ENCODE results near the gene RTN3.

Gene RTN3

DNA sequence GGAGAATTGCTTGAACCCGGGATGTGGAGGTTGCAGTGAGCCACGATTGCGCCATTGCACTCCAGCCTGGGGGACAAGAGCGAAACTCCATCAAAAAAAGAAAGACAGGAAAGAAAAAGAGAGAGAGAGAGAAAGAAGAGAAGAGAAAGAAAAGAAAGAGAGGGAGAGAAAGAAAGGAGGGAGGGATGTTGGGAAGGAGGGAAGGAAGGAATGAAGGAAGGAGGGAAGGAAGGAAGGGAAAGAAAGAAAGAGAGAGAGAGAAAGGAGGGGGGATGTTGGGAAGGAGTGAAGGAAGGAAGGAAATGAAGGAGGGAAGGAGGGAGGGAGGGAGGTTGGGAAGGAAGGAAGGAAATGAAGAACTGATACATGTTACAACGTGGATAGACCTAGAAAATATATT, 119.6 kb downstream of the RTN3 start:
- H3K36me3 ChIP-seq (ENCODE audit: low read depth): no peaks in the 10 kb centered on the region
- ATAC-seq (ENCODE audit: low read depth) (no peak), DNase-seq (ENCODE audit: low spot score) (no peak)
- H3K9me3 ChIP-seq (ENCODE audit: severe bottlenecking): no peaks in the 10 kb centered on the region
- no peaks in the 10 kb centered on the region for H3K27me3 ChIP-seq (ENCODE audit: insufficient read depth, poor library complexity, severe bottlenecking)
- H3K4me3 ChIP-seq (ENCODE audit: severe bottlenecking): no peak overlapping the region
- H3K4me1 ChIP-seq (ENCODE audit: insufficient read depth, poor library complexity, severe bottlenecking): peaks cover 16% of the 10 kb centered on the region
- TF ChIP-seq, protein P1, sequence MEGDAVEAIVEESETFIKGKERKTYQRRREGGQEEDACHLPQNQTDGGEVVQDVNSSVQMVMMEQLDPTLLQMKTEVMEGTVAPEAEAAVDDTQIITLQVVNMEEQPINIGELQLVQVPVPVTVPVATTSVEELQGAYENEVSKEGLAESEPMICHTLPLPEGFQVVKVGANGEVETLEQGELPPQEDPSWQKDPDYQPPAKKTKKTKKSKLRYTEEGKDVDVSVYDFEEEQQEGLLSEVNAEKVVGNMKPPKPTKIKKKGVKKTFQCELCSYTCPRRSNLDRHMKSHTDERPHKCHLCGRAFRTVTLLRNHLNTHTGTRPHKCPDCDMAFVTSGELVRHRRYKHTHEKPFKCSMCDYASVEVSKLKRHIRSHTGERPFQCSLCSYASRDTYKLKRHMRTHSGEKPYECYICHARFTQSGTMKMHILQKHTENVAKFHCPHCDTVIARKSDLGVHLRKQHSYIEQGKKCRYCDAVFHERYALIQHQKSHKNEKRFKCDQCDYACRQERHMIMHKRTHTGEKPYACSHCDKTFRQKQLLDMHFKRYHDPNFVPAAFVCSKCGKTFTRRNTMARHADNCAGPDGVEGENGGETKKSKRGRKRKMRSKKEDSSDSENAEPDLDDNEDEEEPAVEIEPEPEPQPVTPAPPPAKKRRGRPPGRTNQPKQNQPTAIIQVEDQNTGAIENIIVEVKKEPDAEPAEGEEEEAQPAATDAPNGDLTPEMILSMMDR (IDR thresholded peaks at IDR 0.05; ENCODE audit: poor library complexity, severe bottlenecking): no peak
- H3K27ac ChIP-seq (ENCODE audit: poor library complexity, severe bottlenecking): no peak overlapping the region

DNA sequence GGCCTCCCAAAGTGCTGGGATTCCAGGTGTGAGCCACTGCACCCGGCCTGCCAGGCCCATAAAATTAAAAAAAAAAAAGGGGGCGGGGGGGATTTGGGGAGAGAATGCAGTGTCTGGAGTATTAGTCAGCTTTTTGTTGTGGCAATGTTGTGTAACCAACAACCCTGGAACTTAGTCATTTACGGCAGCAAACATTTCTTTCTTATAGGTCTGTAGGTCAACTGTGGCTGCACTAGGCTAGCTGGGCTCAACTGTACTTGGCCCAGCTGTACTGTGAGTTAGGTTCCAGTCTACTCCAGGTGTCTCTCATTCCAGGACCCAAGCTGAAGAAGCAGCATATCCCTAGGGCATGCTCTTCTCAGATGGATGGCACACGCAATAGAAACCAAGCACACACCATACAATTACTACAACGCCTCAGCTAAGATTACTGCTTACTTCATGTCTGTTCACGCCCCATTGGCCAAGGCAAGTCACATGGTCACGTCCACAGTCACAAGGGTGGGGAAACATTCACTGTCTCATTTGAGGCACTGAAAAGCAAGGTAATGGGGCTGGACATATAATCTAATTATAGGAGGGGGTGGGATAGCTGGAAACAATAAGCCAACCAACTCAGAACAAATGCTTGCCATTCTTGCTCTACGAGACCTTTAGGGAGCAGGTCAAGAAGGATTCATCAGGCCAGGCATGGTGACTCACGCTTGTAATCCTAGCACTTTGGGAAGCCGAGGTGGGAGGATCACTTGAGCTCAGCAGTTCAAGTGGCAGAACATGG, 121.5 kb downstream of the RTN3 start:
- H3K27me3 ChIP-seq (ENCODE audit: insufficient read depth, poor library complexity, severe bottlenecking): no peaks in the 10 kb centered on the region
- no peaks in the 10 kb centered on the region for H3K9me3 ChIP-seq (ENCODE audit: severe bottlenecking)
- TF ChIP-seq, protein P1 (IDR thresholded peaks at IDR 0.05; ENCODE audit: poor library complexity, severe bottlenecking): no peak
- H3K4me3 ChIP-seq (ENCODE audit: severe bottlenecking): no peak overlapping the region
- DNase-seq (ENCODE audit: low spot score): peak; percentile 73
- no peaks in the 10 kb centered on the region for H3K36me3 ChIP-seq (ENCODE audit: low read depth)
- H3K27ac ChIP-seq (ENCODE audit: poor library complexity, severe bottlenecking): peak overlapping the region; percentile 66
- peak; percentile 80 for ATAC-seq (ENCODE audit: low read depth)
- peaks cover 16% of the 10 kb centered on the region for H3K4me1 ChIP-seq (ENCODE audit: insufficient read depth, poor library complexity, severe bottlenecking)

DNA sequence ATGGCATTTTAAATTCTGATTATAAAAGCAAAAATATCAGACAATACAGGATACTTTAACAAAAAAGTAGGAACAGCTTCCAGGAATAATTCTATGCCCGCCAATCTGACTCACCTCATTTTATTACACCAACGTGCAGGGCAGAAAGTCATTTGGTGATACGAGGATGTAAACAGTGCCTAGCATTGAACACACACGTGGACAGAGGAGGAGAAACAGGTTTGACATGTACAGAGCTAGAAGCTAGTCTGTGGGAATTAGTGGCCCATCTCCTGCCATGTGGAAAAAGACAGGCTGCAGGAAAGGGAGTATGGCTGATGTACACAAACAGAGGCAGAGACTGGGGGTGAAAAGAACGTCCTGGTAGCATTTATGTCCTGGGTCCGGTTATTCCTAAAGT, 123.0 kb downstream of the RTN3 start:
- Histone ChIP-seq H3K27me3 (ENCODE audit: insufficient read depth, poor library complexity, severe bottlenecking) (no peaks in the 10 kb centered on the region), H3K9me3 (ENCODE audit: severe bottlenecking) (no peaks in the 10 kb centered on the region), H3K4me1 (ENCODE audit: insufficient read depth, poor library complexity, severe bottlenecking) (peaks cover 16% of the 10 kb centered on the region), H3K27ac (ENCODE audit: poor library complexity, severe bottlenecking) (peak overlapping the region; percentile 66), H3K36me3 (ENCODE audit: low read depth) (no peaks in the 10 kb centered on the region), H3K4me3 (ENCODE audit: severe bottlenecking) (no peak overlapping the region)
- ATAC-seq (ENCODE audit: low read depth) (peak; percentile 42; the same call in 2 of the 3 replicates), DNase-seq (ENCODE audit: low spot score) (no peak)
- TF ChIP-seq, protein P1 (IDR thresholded peaks at IDR 0.05; ENCODE audit: poor library complexity, severe bottlenecking): no peak

DNA sequence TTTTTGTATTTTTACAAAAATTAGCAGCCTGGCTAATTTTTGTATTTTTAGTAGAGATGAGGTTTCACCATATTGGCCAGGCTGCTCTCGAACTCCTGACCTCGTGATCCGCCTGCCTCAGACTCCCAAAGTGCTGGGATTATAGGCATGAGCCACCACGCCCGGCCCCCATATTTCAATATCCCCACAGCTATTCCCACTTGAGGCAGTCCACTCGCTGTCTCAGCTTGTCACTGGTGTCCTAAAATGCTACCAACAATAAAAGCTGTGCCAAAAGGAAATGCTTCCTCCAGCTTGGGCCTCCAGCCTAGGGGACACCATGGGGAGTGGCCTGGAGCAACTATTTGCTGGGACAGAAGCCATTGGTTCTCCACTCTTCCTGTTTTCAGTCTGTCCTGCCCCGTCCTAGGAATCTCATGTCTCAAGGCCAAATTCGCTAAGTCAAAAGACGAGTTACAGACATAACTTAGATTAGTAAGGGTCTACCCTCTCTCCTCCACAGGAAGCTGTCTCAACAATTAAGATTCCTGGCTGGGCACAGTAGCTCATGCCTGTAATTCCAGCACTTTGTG, 124.6 kb downstream of the RTN3 start:
- Histone ChIP-seq H3K4me3 (ENCODE audit: severe bottlenecking) (no peak overlapping the region), H3K27ac (ENCODE audit: poor library complexity, severe bottlenecking) (no peak overlapping the region), H3K4me1 (ENCODE audit: insufficient read depth, poor library complexity, severe bottlenecking) (peaks cover 16% of the 10 kb centered on the region), H3K36me3 (ENCODE audit: low read depth) (no peaks in the 10 kb centered on the region), H3K9me3 (ENCODE audit: severe bottlenecking) (no peaks in the 10 kb centered on the region), H3K27me3 (ENCODE audit: insufficient read depth, poor library complexity, severe bottlenecking) (no peaks in the 10 kb centered on the region)
- ATAC-seq (ENCODE audit: low read depth): no peak
- no peak for DNase-seq (ENCODE audit: low spot score)
- TF ChIP-seq, protein P1 (IDR thresholded peaks at IDR 0.05; ENCODE audit: poor library complexity, severe bottlenecking): no peak
